Neuronal stem cell (in vitro differentiated cells): ENCODE data around the gene USP9X.
A peak's percentile ranks its signal among the peaks of the same experiment; 100 is the strongest.

Experiments
- DNase-seq: peaks from one replicate; pipeline ENCODE4 v3.0.0-alpha.2; 2013; ENCODE audit warnings: low spot score
- H2AFZ ChIP-seq: one replicate; pipeline ENCODE4 v1.6.1; 2013; ENCODE audit warnings: mild to moderate bottlenecking, low read length, inconsistent platforms
- H2AK5ac ChIP-seq: 2 replicates; pipeline ENCODE4 v1.6.1; 2013; ENCODE audit warnings: low read depth, mild to moderate bottlenecking, inconsistent platforms, low read length, moderate library complexity, mixed read lengths
- H2BK120ac ChIP-seq: 2 replicates; pipeline ENCODE4 v1.6.1; 2013; ENCODE audit warnings: low read depth, mild to moderate bottlenecking, inconsistent platforms, low read length, moderate library complexity, mixed read lengths
- H2BK12ac ChIP-seq: one replicate; pipeline ENCODE4 v1.6.1; 2013; ENCODE audit warnings: low read length, inconsistent platforms
- H2BK15ac ChIP-seq: 2 replicates; pipeline ENCODE4 v1.6.1; 2013; ENCODE audit warnings: mild to moderate bottlenecking, low read length, inconsistent platforms, mixed read lengths
- H2BK5ac ChIP-seq: one replicate; pipeline ENCODE4 v1.6.1; 2013; ENCODE audit warnings: inconsistent platforms, mild to moderate bottlenecking, low read length, moderate library complexity
- H3K14ac ChIP-seq: one replicate; pipeline ENCODE4 v1.6.1; 2013; ENCODE audit warnings: low read length, inconsistent platforms
- H3K18ac ChIP-seq: 2 replicates; pipeline ENCODE4 v1.6.1; 2013; ENCODE audit warnings: low read length, inconsistent platforms
- H3K23ac ChIP-seq: 2 replicates; pipeline ENCODE4 v1.6.1; 2013; ENCODE audit warnings: low read depth, mild to moderate bottlenecking, mixed read lengths, low read length, inconsistent platforms; ENCODE audit not compliant: poor library complexity
- H3K27ac ChIP-seq: replicated peaks from 3 replicates; pipeline ENCODE4 v1.5.1; 2013; ENCODE audit warnings: low read length, inconsistent platforms
- H3K27me3 ChIP-seq, 3 experiments: 2 replicates each; pipeline ENCODE4 v1.6.1; 2013; ENCODE audit warnings: low read length in 3 of 3, mild to moderate bottlenecking in 2 of 3, inconsistent platforms in 1 of 3, low read depth in 1 of 3, mixed read lengths in 1 of 3, moderate library complexity in 1 of 3; ENCODE audit not compliant: control insufficient read depth in 3 of 3, insufficient read depth in 3 of 3
- H3K36me3 ChIP-seq, 2 donors: replicated peaks in 1 of 2; 2 replicates each; pipeline ENCODE4 v1.6.1; 2013; ENCODE audit warnings: low read length in 2 of 2; ENCODE audit not compliant: control insufficient read depth in 2 of 2, insufficient read depth in 2 of 2
- H3K4ac ChIP-seq: 2 replicates; pipeline ENCODE4 v1.6.1; 2013; ENCODE audit warnings: inconsistent platforms, mild to moderate bottlenecking, low read length, moderate library complexity
- H3K4me1 ChIP-seq, 2 donors: 1 replicate in 1 of 2; 2 replicates in 1 of 2; pipeline ENCODE4 v1.6.1; 2013; ENCODE audit warnings: low read length in 2 of 2, low read depth in 1 of 2; ENCODE audit not compliant: control insufficient read depth in 2 of 2, insufficient read depth in 1 of 2
- H3K4me2 ChIP-seq: one replicate; pipeline ENCODE4 v1.6.1; 2013; ENCODE audit warnings: mild to moderate bottlenecking, low read length, inconsistent platforms; ENCODE audit not compliant: insufficient read depth, poor library complexity, severe bottlenecking
- H3K4me3 ChIP-seq, 2 donors: 2 replicates each; pipeline ENCODE4 v1.5.1; 2013; ENCODE audit warnings: low read length in 2 of 2, mild to moderate bottlenecking in 2 of 2, inconsistent platforms in 1 of 2, moderate library complexity in 1 of 2
- H3K79me1 ChIP-seq: one replicate; pipeline ENCODE4 v1.6.1; 2013; ENCODE audit warnings: low read depth, mild to moderate bottlenecking, inconsistent platforms, low read length, moderate library complexity
- H3K9ac ChIP-seq: one replicate; pipeline ENCODE4 v1.6.1; 2013; ENCODE audit warnings: mild to moderate bottlenecking, low read depth, low read length, inconsistent platforms; ENCODE audit not compliant: poor library complexity
- H3K9me3 ChIP-seq, 2 donors: replicated peaks in 1 of 2; 2 replicates each; pipeline versions ENCODE3 to v1.6.1; 2013; ENCODE audit warnings: low read length in 2 of 2, mild to moderate bottlenecking in 2 of 2, inconsistent platforms in 1 of 2, low read depth in 1 of 2, mixed read lengths in 1 of 2, moderate library complexity in 1 of 2; ENCODE audit not compliant: control insufficient read depth in 2 of 2, insufficient read depth in 1 of 2
- H4K8ac ChIP-seq: one replicate; pipeline ENCODE4 v1.6.1; 2013; ENCODE audit warnings: low read depth, mild to moderate bottlenecking, inconsistent platforms, low read length, moderate library complexity
- H4K91ac ChIP-seq: one replicate; pipeline ENCODE4 v1.6.1; 2013; ENCODE audit warnings: low read length, low read depth, mild to moderate bottlenecking, inconsistent platforms; ENCODE audit not compliant: poor library complexity
- WGBS, 2 donors: extraction: QIAGEN DNeasy Blood & Tissue Kit; methylation state at CpG; one replicate each; pipeline ENCODE4 v1.1.7; 2013; ENCODE audit warnings: missing lambda C conversion rate in 2 of 2, mixed read lengths in 1 of 2; ENCODE audit not compliant: insufficient read length in 2 of 2, insufficient replicate concordance in 1 of 2; ENCODE audit errors: extremely low coverage in 2 of 2; 5-methylcytosine and 5-hydroxymethylcytosine counted together

USP9X gene

DNA sequence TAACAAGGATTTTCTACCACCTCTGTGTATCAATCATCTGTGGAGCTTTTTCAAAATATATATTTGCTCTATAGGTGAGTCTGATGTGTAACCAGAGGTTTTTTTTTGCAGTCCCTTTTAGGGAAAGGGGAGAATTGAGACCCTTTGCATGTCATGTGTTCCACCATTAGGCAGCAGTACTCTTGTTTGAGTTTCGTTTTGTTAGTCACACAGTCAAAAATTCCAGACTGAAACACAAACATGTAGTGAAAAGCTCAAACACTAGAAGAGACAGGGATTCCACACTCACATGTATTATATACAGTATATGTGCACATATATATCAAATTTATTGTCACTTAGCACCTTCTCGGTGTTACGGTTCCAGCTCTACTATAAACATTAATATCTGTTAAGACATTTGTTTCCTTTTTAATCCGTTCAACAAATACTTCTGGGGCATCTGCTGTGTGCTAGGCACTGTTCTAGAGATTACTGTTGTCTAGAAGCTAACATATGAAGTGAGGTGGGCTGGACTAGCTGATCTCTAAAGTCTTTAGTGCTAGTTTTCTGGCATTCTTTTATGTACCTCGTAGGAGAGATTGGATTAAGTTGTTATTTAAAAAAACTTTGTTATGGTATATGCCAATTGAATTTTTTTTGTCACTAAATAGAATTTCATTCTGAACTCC lies 5.5 kb downstream of the USP9X start:
- H2BK15ac ChIP-seq, result no peak overlapping the region
- no peaks in the 10 kb centered on the region for H3K27me3 ChIP-seq
- no peak overlapping the region for H3K14ac ChIP-seq
- no peak overlapping the region for H4K91ac ChIP-seq
- no peak overlapping the region for H3K9ac ChIP-seq
- no peak overlapping the region for H3K4ac ChIP-seq
- H2AFZ ChIP-seq, result no peak overlapping the region
- no peak overlapping the region for H2BK120ac ChIP-seq
- no peak for DNase-seq
- peaks cover 3 to 6% of the 10 kb centered on the region in 2 donors for H3K4me1 ChIP-seq
- H3K23ac ChIP-seq, result no peak overlapping the region
- no peak overlapping the region for H2BK5ac ChIP-seq
- H4K8ac ChIP-seq, result no peak overlapping the region
- no peaks in the 10 kb centered on the region for H3K9me3 ChIP-seq
- WGBS, 2 donors, result no CpG with 5 or more reads among the region's 5 CpGs
- H3K18ac ChIP-seq, result no peak overlapping the region
- peaks cover 0 to 21% of the 10 kb centered on the region in 2 donors for H3K36me3 ChIP-seq
- no peak overlapping the region for H2BK12ac ChIP-seq
- H3K4me2 ChIP-seq, result no peak overlapping the region
- H3K27ac ChIP-seq, result no peak overlapping the region
- no peak overlapping the region for H3K4me3 ChIP-seq
- peaks cover 2% of the 10 kb centered on the region for H3K79me1 ChIP-seq
- H2AK5ac ChIP-seq, result no peak overlapping the region

DNA sequence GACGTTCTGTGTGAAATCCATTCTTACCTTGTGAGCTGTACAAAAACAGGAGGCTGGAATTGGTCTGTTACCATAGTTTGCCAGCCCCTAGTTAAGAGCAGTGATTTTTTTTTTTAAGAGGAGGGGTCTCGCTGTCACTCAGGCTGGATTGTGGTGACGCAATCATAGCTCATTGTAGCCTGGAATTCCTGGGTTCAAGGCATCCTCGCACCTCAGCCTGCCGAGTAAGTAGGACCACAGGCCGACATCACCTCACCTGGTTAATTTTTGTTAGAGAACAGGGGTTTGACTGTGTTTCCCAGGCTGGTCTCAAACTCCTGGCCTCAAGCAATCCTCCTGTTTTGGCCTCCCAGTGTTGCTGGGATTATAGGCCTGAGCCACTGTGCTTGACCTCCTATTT lies 7.5 kb downstream of the USP9X start:
- H3K9me3 ChIP-seq, result no peaks in the 10 kb centered on the region
- no peak overlapping the region for H2AK5ac ChIP-seq
- H4K91ac ChIP-seq, result no peak overlapping the region
- H4K8ac ChIP-seq, result no peak overlapping the region
- H2BK5ac ChIP-seq, result no peak overlapping the region
- peaks cover 5 to 7% of the 10 kb centered on the region in 2 donors for H3K4me1 ChIP-seq
- H3K27me3 ChIP-seq, result no peaks in the 10 kb centered on the region
- no peak overlapping the region for H3K27ac ChIP-seq
- no peak overlapping the region for H2BK12ac ChIP-seq
- H3K23ac ChIP-seq, result no peak overlapping the region
- no peak overlapping the region for H2BK15ac ChIP-seq
- H3K4ac ChIP-seq, result no peak overlapping the region
- no peak overlapping the region for H3K14ac ChIP-seq
- no peak overlapping the region for H2BK120ac ChIP-seq
- H3K4me2 ChIP-seq, result no peak overlapping the region
- H3K9ac ChIP-seq, result no peak overlapping the region
- peaks cover 0 to 21% of the 10 kb centered on the region in 2 donors for H3K36me3 ChIP-seq
- DNase-seq, result no peak
- no peak overlapping the region for H2AFZ ChIP-seq
- no peaks in the 10 kb centered on the region for H3K79me1 ChIP-seq
- no peak overlapping the region for H3K18ac ChIP-seq
- no CpG with 5 or more reads among the region's 6 CpGs for WGBS, 2 donors
- H3K4me3 ChIP-seq, result no peak overlapping the region

DNA sequence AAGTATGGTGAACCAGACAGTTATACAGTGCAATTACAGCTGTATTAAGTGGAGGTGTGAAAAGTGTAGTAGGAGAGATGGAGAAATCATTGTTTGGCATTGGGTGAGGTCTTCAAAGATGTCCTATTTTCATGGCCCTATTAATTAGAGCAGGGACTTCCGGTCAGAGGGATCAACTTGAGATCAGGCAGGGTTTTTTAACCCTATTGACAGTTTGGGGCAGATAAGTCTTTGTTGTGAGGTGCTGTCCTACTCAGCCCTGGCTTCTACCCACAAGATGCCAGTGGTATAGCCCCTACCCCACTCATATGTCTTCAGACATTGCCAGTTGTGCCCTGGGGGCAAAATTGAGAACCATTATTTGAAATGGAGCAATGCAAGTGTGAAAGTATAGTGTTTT lies 9.9 kb downstream of the USP9X start:
- Histone ChIP-seq H3K36me3 (peaks cover 0 to 13% of the 10 kb centered on the region in 2 donors), H2BK5ac (no peak overlapping the region), H3K9ac (no peak overlapping the region), H3K9me3 (no peaks in the 10 kb centered on the region), H3K4me1 (peaks cover 4 to 5% of the 10 kb centered on the region in 2 donors), H3K4me2 (no peak overlapping the region), H2AFZ (no peak overlapping the region), H2BK12ac (no peak overlapping the region), H3K14ac (no peak overlapping the region), H4K8ac (no peak overlapping the region), H3K18ac (no peak overlapping the region), H2AK5ac (no peak overlapping the region), H2BK120ac (no peak overlapping the region), H2BK15ac (no peak overlapping the region), H3K27me3 (no peaks in the 10 kb centered on the region), H3K4me3 (no peak overlapping the region), H4K91ac (no peak overlapping the region), H3K79me1 (no peaks in the 10 kb centered on the region), H3K4ac (no peak overlapping the region), H3K23ac (no peak overlapping the region), H3K27ac (peak overlapping the region; percentile 36)
- no CpG with 5 or more reads among the region's 1 CpG for WGBS, 2 donors
- no peak for DNase-seq

DNA sequence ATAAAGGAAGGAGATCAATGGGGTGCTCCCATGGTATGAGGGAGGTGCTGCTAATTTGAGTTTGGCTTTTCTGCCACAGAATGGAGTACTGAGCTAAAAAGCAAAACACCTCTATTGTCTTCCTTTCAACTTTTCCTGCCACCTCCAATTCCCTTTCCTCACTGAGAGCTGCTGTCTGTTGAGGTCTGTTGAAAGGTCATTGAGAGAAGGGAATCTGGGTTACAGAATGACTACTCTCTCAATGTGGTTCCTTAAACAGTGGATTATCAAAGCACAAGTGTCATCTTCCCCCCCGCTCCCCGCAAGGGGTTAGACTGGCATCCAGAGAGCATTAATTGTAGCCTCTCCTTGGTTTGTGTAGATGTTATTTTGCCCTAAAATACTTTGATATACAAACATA lies 10.7 kb downstream of the USP9X start:
- no peak overlapping the region for H2BK120ac ChIP-seq
- no peak overlapping the region for H3K27ac ChIP-seq
- no peak overlapping the region for H3K18ac ChIP-seq
- H3K9me3 ChIP-seq, result no peaks in the 10 kb centered on the region
- no peak overlapping the region for H2BK12ac ChIP-seq
- peaks cover 0 to 13% of the 10 kb centered on the region in 2 donors for H3K36me3 ChIP-seq
- no peak for DNase-seq
- no CpG with 5 or more reads among the region's 2 CpGs for WGBS, 2 donors
- H3K14ac ChIP-seq, result no peak overlapping the region
- H3K27me3 ChIP-seq, result no peaks in the 10 kb centered on the region
- H3K4me2 ChIP-seq, result no peak overlapping the region
- H3K9ac ChIP-seq, result no peak overlapping the region
- H2AFZ ChIP-seq, result no peak overlapping the region
- no peak overlapping the region for H3K4ac ChIP-seq
- H4K8ac ChIP-seq, result no peak overlapping the region
- H2BK5ac ChIP-seq, result no peak overlapping the region
- H3K4me3 ChIP-seq, result no peak overlapping the region
- no peak overlapping the region for H2AK5ac ChIP-seq
- H4K91ac ChIP-seq, result no peak overlapping the region
- peaks cover 4 to 5% of the 10 kb centered on the region in 2 donors for H3K4me1 ChIP-seq
- H3K23ac ChIP-seq, result no peak overlapping the region
- H2BK15ac ChIP-seq, result no peak overlapping the region
- H3K79me1 ChIP-seq, result no peaks in the 10 kb centered on the region
